Breast epithelium (tissue), 4 donors: ENCODE measurements around the gene SPDYE4. TPM values are rescaled to one million over a fixed set of nuclear protein-coding genes. Genes with fewer than 3 reads are reported as not detected.

Source experiments
- DNase-seq, 2 donors: peaks; one replicate each; pipeline ENCODE4 v3.0.0-alpha.2; 2019; ENCODE audit warnings: low spot score in 2 of 2
- H3K27ac ChIP-seq, 2 donors: fragments of 200-600 bp; sonication (generic) in 1 of 2; one replicate each; pipeline ENCODE4 v1.5.1; 2016 to 2019; ENCODE audit warnings: mild to moderate bottlenecking in 1 of 2
- H3K27me3 ChIP-seq, 2 donors: fragments of 200-600 bp; sonication (generic) in 1 of 2; one replicate each; pipeline versions ENCODE4 v1.5.1 to v1.6.0; 2017 to 2019; ENCODE audit warnings: control low read depth in 1 of 2, mild to moderate bottlenecking in 1 of 2
- H3K36me3 ChIP-seq: fragments of 200-600 bp; one replicate; pipeline ENCODE4 v1.5.1; 2019
- H3K4me1 ChIP-seq, 2 donors: fragments of 200-600 bp; sonication (generic); one replicate each; pipeline ENCODE4 v1.5.1; 2016 to 2019; ENCODE audit warnings: control low read depth in 1 of 2
- H3K4me3 ChIP-seq, 3 donors: fragments of 200-600 bp; sonication (generic); 1 replicate in 2 of 3; 2 replicates in 1 of 3; pipeline ENCODE4 v1.5.1; 2016 to 2019; ENCODE audit warnings: mild to moderate bottlenecking in 3 of 3, moderate library complexity in 2 of 3
- H3K9me3 ChIP-seq, 2 donors: fragments of 200-600 bp; sonication (generic) in 1 of 2; one replicate each; pipeline ENCODE4 v1.5.1; 2016 to 2019; ENCODE audit warnings: control low read depth in 1 of 2
- CTCF ChIP-seq, 3 donors: fragments of 450-650 bp; IDR thresholded peaks; one replicate each; pipeline ENCODE4 v1.5.1; 2016 to 2017; ENCODE audit warnings: antibody characterized with exemption in 3 of 3, mild to moderate bottlenecking in 3 of 3, moderate library complexity in 3 of 3
- POLR2A ChIP-seq: fragments of 450-650 bp; IDR thresholded peaks from one replicate; pipeline ENCODE4 v1.6.1; 2016; ENCODE audit warnings: antibody characterized with exemption, mild to moderate bottlenecking, moderate library complexity
- POLR2AphosphoS5 ChIP-seq, 3 donors: sonication (generic); formaldehyde crosslinking; IDR thresholded peaks; one replicate each; pipeline ENCODE4 v1.6.1; 2017; ENCODE audit warnings: antibody characterized with exemption in 3 of 3
- intact Hi-C: fragments of 100-400 bp; cut with DNase I; formaldehyde crosslinking; loops from one replicate; pipeline ENCODE4 v1.15.1; 2023; ENCODE audit warnings: low total_unique reads
- total RNA-seq, 3 donors: library from RNA; depleted of rRNA; stranded (reverse); fragments of >200 nt; gene quantifications; one replicate each; pipeline ENCODE4 v1.1.0, GENCODE V29; 2016

SPDYE4 gene
- total RNA-seq, 3 donors from 2014 or later, result not detected

GRCh38 chr17:8701221-8701620, 57.1 kb downstream of the SPDYE4 start:
- H3K4me1 ChIP-seq, result no peaks in the 10 kb centered on the region
- H3K9me3 ChIP-seq, result peaks cover 0 to 5% of the 10 kb centered on the region in 2 donors
- H3K36me3 ChIP-seq, result no peaks in the 10 kb centered on the region
- no peaks in the 10 kb centered on the region for H3K27me3 ChIP-seq
- no peak for TF ChIP-seq POLR2AphosphoS5 (IDR thresholded peaks at IDR 0.05)
- TF ChIP-seq CTCF (IDR thresholded peaks at IDR 0.05), result no peak
- no peak for TF ChIP-seq POLR2A
- intact Hi-C loops, result no loop called here
- no peak for DNase-seq
- H3K27ac ChIP-seq, result no peak overlapping the region
- H3K4me3 ChIP-seq, result no peak overlapping the region

Other genes starting within 250 kb of the SPDYE4 start
- gene MYH10, start 127.8 kb downstream of the SPDYE4 start, total RNA-seq, result 10 to 100 TPM; 46.2 to 54.7 (median 46.7) TPM
- gene CCDC42, start 13.7 kb downstream of the SPDYE4 start, total RNA-seq, result not detected
- under 1 TPM; 0.48 to 0.98 (median 0.59) TPM for gene MFSD6L, start 40.8 kb upstream of the SPDYE4 start, total RNA-seq
- 1 to 10 TPM in 2 of 3 donors, under 1 TPM in 1; under 0.01 to 2.9 (median 2.5) TPM for gene PIK3R6, start 109.1 kb upstream of the SPDYE4 start, total RNA-seq
- 10 to 100 TPM in 2 of 3 donors, 1 to 10 TPM in 1; 9.8 to 28.6 (median 12.3) TPM for gene PIK3R5, start 207.2 kb upstream of the SPDYE4 start, total RNA-seq